Measurements from ENCODE around the gene CPLANE2.

CPLANE2 gene

DNA sequence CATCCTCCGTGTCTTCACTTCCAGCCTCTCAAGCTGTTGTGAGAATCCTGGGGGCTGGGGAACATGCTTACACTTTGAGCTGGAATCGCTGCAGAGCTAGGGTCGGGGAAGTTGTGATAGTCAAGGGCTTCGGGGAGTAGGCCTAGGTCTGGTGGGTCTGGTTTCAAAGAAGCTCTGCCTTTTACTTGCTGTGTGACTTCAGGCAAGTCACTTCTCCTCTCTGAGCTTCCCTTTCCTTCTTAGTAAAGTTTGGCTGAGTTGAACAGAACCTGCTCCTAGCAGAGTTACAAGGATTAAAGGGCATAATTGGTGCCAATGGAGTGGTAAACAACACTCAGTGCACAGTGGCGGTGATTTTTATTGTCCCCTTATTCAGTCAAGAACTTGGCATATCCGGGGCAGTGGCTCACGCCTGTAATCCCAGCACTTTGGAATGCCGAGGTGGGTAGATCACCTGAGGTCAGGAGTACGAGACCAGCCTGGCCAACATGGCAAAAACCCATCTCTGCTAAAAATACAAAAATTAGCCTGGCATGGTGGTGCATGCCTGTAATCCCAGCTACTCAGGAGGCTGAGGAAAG is 50.2 kb downstream of the CPLANE2 start:
- TF ChIP-seq, protein P1, sequence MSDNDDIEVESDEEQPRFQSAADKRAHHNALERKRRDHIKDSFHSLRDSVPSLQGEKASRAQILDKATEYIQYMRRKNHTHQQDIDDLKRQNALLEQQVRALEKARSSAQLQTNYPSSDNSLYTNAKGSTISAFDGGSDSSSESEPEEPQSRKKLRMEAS (IDR thresholded peaks at IDR 0.05; ENCODE audit: low read depth, low read length): no peak
- no peak for TF ChIP-seq POLR2A (IDR thresholded peaks at IDR 0.05; ENCODE audit: extremely low read depth, insufficient read length)
- TF ChIP-seq MYC (IDR thresholded peaks at IDR 0.05; ENCODE audit: low read depth, low read length): no peak
- TF ChIP-seq, protein P2, sequence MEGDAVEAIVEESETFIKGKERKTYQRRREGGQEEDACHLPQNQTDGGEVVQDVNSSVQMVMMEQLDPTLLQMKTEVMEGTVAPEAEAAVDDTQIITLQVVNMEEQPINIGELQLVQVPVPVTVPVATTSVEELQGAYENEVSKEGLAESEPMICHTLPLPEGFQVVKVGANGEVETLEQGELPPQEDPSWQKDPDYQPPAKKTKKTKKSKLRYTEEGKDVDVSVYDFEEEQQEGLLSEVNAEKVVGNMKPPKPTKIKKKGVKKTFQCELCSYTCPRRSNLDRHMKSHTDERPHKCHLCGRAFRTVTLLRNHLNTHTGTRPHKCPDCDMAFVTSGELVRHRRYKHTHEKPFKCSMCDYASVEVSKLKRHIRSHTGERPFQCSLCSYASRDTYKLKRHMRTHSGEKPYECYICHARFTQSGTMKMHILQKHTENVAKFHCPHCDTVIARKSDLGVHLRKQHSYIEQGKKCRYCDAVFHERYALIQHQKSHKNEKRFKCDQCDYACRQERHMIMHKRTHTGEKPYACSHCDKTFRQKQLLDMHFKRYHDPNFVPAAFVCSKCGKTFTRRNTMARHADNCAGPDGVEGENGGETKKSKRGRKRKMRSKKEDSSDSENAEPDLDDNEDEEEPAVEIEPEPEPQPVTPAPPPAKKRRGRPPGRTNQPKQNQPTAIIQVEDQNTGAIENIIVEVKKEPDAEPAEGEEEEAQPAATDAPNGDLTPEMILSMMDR (IDR thresholded peaks at IDR 0.05; ENCODE audit: low read depth, low read length): no peak

DNA sequence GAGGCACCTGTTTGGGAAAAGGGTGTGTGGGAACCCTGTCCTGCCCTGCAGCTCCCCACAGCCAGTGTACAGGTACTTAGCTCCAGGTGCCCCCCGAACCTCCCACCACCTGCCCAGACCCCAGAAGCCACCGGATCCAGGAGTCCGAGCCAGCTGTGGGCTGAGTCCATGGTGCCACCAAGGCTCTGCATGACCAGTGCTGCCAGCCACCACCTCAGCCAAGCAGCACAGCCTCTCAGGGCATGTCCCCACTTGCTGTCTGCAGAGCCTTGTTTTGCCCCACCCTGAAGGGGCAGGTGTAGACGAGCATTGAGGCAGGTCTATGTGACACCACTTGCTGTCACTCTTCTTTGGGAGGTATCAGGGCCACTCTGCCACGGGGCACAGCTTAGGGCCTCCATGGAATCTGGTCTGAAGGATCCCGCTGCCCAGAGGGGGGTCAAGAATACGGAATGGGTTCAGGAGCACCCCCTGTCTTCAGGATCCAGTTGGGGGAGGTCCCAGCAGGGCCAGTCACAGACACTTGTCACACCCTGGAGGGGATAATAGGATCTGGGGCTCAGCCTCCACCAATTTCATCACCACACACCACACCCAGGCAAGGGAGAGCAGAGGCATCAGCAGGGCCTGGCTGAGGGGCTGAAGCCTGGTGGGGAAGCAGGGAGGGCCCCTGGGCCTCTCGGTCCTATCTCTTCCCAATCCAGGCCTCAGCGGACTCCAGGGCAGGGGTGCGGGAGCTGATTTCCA is 52.3 kb downstream of the CPLANE2 start:
- DNase-seq (ENCODE audit: low read depth): no peak
- TF ChIP-seq, protein P2 (IDR thresholded peaks at IDR 0.05; ENCODE audit: low read depth, low read length): no peak
- TF ChIP-seq MYC (IDR thresholded peaks at IDR 0.05; ENCODE audit: low read depth, low read length) (no peak), POLR2A (IDR thresholded peaks at IDR 0.05; ENCODE audit: extremely low read depth, insufficient read length) (no peak)
- TF ChIP-seq, protein P1 (IDR thresholded peaks at IDR 0.05; ENCODE audit: low read depth, low read length): no peak
- no peak overlapping the region for H3K4me3 ChIP-seq (ENCODE audit: low read depth, low read length)

More for the DNA sequence above, 50.2 kb downstream of the CPLANE2 start:
- no peak for DNase-seq (ENCODE audit: low read depth)
- H3K4me3 ChIP-seq (ENCODE audit: low read depth, low read length): no peak overlapping the region

DNA sequence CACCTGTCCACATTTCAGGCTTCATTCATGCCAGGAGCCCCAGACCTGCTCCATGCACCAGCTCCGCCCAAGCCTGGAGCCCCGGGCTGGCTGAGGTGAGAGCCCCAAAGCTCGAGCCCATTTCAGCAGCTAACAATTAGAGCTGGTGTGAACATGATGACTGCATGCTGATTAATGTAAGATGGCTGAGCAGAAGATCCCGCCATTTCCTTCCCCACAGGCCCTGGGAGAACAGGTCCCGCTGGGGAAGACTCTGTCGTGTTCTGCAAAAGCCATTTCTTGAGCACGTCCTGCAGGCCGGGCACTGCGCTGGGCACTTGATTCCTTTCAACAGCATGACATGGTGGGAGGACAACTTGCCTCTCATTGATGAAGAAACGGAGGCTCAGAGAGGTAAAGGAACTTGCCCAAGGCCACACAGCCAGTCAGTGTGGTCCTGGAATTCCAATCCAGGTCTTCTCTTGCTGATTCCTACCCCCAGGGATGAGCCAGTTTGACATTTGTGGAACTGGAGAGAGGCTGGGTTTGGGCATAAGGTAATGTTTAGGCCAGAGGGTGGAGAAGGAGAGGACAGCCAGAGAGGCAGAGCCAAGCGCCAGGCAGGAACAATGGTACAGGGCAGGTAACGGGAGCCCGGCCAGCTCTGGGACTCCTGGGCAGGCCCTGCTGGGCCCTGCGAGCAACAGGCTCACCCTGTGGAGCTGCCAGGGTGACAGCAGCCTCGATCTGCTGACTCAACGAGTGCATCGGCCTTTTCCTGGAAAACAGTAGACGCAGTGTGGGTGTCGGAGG is 53.0 kb downstream of the CPLANE2 start:
- no peak for DNase-seq (ENCODE audit: low read depth)
- TF ChIP-seq POLR2A (IDR thresholded peaks at IDR 0.05; ENCODE audit: extremely low read depth, insufficient read length) (no peak), MYC (IDR thresholded peaks at IDR 0.05; ENCODE audit: low read depth, low read length) (no peak)
- TF ChIP-seq, protein P1 (IDR thresholded peaks at IDR 0.05; ENCODE audit: low read depth, low read length): no peak
- no peak overlapping the region for H3K4me3 ChIP-seq (ENCODE audit: low read depth, low read length)

DNA sequence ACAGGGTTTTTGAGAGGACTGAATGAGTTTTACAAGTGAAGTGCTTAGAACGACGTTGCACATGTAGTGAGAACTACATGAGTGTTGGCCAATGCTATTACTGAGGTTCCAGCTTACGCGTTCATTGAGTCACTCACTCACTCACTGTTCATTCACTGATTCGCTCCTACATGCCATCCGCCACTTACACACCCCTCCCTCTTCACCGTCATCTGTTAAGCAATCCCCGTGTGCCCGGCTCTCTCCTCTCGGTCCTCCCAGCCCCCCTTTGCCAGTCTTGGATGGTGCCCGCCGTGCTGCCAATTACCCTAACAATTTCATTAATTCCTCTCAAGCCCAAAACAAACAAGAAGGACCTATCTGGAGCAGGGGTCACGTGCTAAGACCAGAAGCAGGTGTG is 53.8 kb downstream of the CPLANE2 start:
- DNase-seq (ENCODE audit: low read depth): peak; percentile 53
- H3K4me3 ChIP-seq (ENCODE audit: low read depth, low read length): no peak overlapping the region
- TF ChIP-seq MYC (IDR thresholded peaks at IDR 0.05; ENCODE audit: low read depth, low read length) (no peak), POLR2A (IDR thresholded peaks at IDR 0.05; ENCODE audit: extremely low read depth, insufficient read length) (no peak)
- TF ChIP-seq, protein P2 (IDR thresholded peaks at IDR 0.05; ENCODE audit: low read depth, low read length): no peak
- TF ChIP-seq, protein P1 (IDR thresholded peaks at IDR 0.05; ENCODE audit: low read depth, low read length): no peak

DNA sequence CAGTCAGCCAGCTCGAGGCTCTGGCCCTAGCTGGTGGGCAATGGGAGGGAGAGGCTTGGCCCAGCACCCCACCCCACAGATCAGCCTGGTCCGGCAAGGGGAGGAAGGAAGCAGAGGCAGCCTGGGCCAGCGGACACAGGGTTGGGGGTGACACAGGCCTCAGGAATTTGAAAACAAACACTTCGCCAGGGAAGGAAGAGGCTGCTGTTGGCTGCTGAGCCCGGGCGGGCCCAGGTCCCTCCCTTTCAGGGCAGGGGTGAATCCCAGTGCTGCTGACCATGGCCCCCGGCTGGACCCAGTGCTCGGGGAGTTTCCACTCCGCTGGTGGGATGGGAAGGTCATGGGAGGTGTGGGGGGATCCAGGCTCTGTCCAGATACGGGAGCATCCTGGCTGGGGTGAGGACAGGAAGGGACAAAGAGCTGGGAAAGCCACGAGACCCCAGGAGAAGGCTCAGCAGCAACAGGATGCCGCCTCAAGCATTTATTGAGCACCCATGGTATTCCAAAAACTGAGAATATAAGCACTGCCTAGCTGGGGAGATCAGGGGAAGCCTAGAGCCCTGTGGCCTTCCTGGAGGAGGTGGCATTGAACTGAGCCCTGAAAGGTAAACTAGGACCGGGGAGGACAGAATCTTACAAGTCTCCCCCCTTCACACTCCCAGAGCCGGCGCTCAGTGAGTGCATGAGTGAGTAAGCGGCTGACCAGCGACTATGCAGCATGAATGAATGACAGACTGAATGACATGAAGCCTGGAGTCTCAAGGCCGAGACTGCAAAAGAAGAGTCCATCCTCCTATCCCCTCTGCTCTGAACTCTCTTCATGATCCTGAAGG is 54.9 kb downstream of the CPLANE2 start:
- TF ChIP-seq MYC (IDR thresholded peaks at IDR 0.05; ENCODE audit: low read depth, low read length): no peak
- TF ChIP-seq POLR2A (IDR thresholded peaks at IDR 0.05; ENCODE audit: extremely low read depth, insufficient read length): no peak
- TF ChIP-seq, protein P2 (IDR thresholded peaks at IDR 0.05; ENCODE audit: low read depth, low read length): no peak
- TF ChIP-seq, protein P1 (IDR thresholded peaks at IDR 0.05; ENCODE audit: low read depth, low read length): no peak
- H3K4me3 ChIP-seq (ENCODE audit: low read depth, low read length): no peak overlapping the region
- no peak for DNase-seq (ENCODE audit: low read depth)
